Stimulated activated CD8-positive, alpha-beta memory T cell treated with anti-CD3 and anti-CD28 coated beads, Interleukin-12 subunit alpha, Interleukin-12 subunit beta, amount 100 ng/mL, for 24 hours (primary cell): ENCODE results near the gene NLRX1.
"Not testable (repeated sequence)": the region's sequence is repeated elsewhere in the genome, so short reads cannot be mapped to it uniquely, and the experiment has no call there.

Experiments
- DNase-seq: peaks from one replicate; pipeline ENCODE4 v3.0.0-alpha.2; 2020; ENCODE audit errors: extremely low read depth

The NLRX1 gene

DNA sequence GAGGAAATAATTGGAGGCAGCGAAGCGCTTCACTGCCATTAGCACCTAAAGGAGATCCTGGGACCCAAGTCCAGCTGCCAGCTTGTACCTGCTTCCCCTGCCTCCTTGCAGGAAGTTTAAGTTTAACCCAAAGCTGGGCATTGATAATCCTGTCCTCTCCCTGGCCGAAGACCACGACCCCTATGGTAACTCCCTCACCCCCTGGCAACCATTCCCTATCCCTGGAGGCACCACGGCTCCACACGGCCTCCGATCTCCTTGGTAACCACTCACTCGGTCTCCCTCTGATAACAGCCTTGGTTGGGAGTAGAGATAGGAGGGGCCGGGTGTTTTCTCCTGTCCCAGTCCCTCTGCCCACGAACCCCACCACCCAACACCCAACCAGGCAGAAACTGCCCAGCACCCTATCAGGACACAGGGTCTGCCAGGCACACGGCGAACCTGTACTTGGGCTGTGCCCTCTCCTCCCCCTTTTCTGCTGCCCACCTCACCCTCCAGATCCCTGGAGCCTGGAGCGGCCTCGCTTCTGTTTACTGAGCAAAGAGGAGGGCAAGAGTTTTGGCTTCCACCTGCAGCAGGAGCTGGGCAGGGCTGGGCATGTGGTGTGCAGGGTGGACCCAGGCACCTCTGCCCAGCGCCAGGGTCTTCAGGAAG lies 17.6 kb downstream of the NLRX1 start:
- DNase-seq: no peak

DNA sequence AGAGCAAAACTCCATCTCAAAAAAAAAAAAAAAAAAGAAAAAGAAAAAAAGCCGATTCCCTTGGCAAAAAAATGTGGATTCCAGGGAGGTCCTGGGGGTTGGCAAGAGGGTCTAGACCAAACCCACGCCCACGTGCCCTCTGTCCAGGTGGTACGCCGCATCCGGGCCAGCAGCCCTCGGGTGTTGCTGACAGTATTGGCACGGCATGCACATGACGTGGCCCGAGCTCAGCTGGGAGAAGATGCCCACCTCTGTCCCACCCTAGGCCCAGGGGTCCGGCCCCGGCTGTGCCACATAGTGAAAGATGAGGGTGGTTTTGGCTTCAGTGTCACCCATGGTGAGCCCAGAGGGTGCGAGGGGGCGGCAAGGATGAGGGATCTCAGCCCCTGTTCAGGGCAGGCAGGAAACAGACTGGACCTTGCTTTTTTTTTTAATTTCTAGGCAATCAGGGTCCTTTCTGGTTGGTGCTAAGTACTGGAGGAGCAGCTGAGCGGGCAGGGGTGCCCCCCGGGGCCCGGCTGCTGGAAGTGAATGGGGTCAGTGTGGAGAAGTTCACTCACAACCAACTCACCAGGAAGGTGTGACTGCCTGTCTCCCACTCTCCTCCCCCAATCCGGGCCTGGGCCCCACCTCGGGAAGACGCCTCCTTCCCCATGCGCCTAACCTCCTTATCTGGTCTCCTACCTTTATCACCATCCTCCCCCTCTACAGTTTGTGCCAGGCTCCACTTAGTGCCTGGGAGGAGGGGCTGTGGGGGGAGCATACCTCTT lies 18.8 kb downstream of the NLRX1 start:
- DNase-seq: no peak

DNA sequence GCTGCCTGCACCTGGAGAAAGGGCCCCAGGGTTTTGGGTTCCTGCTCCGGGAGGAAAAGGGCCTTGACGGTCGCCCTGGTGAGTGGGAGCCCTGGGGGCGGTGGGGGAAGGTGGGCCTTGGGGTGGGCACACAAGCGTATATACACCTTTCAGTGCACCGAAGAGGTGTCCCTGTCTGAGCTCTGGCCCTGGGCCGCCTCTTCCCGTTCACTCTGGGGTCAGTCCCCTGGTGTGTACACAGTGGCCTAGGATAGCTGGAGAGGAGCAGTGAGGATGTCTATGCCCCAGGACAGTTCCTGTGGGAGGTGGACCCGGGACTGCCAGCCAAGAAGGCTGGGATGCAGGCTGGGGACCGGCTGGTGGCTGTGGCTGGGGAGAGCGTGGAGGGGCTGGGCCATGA lies 19.5 kb downstream of the NLRX1 start:
- DNase-seq: no peak

DNA sequence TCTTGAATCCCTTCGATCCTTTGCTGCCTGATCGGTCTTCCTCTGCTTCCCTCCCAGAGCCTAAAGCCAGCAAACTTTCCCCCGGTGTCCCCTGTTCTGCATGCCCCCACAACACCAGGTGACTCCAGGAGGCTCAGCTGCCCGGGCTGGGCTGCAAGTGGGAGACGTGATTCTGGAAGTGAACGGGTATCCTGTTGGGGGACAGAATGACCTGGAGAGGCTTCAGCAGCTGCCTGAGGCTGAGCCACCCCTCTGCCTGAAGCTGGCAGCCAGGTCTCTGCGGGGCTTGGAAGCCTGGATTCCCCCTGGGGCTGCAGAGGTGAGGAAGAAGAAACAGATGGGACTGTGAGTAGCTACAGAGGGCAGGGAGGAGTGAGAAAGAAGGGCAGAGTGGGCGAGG lies 20.4 kb downstream of the NLRX1 start:
- DNase-seq: no peak

DNA sequence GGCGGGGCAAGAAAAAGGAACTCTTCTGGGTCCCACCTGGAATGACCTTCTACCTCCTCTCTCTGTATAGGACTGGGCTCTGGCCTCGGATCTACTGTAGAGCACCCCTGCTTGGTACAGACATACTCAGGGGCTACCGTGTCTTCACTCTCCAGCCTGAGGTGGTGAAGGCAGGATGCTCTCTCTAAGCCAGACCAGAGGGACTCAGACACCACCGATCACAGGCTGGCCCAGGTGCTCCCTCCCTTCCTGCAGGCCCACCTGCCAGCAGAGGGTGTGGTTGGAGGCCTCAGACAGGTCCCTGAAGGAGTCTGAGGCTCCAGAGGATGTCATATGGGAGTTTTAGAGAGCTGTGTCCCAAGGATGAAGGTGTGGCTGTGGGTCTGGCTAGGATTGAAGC lies 20.9 kb downstream of the NLRX1 start:
- DNase-seq: no peak

DNA sequence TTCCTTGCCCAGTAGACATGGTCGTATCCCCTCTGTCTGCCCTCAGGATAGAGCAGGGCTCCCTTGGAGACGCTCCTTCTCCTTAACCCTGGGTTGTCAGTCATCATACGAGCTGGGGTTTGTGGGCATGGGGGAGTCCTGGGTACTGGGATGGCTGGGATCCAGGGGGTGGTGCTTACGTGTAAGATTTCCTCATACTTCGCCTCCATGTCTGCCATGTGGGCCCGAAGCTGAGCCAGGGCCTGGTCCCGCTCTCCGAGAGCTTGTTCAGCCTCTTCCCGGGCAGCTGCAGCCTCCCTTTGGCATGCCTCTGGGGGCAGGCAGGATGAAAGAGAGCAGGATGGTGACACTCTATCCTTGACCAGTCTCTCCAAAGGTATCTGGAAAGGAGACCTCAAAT lies 22.0 kb downstream of the NLRX1 start:
- DNase-seq: no peak

DNA sequence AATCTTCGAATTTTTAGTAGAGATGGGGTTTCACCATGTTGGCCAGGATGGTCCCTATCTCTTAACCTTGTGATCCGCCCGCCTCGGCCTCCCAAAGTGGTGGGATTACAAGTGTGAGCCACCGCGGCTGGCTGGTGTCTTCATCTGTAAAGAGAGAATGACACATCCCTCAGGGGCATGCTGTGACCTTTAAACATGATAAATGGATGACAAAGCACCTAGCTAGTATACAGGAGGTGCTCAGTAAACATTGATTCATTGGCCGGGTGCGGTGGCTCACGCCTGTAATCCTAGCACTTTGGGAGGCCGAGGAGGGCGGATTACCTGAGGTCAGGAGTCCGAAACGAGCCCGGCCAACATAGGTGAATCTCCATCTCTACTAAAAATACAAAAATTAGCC lies 22.7 kb downstream of the NLRX1 start:
- not testable (repeated sequence) for DNase-seq

DNA sequence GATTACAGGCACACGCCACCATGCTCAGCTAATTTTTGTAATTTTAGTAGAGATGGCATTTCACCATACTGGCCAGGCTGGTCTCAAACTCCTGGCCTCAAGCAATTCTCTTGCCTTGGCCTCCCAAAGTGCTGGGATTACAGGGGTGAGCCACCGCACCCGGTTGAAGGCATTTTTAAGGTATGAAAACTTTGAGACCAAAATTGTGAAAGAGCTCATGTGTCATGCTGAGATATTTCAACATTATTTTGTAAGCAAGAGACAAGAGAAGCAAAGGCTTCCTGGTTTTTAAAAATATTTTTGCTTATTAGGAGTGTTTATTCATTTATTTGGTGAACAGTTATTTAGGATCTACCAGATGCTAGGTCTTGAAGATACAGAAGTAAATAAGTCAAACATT lies 23.6 kb downstream of the NLRX1 start:
- no peak for DNase-seq

DNA sequence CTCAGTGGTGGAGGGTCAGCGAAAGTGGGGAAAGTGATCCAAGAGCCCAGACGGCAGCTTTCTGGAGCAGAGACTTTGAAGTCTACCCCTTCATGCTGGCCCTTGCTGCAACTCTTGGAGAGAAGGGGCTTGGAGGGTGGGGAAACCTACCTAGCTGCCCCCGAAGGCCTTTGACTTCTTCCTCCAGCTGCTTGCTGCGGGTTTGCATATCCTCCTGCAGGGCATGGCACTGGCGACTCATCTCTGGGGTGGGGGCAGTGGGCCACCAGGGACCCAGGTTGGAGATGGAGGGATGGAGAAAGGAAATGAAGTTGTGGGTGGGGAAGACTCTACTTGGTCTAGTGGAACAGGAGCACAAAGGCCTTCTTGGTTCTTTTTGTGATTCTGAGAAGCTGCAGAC lies 24.5 kb downstream of the NLRX1 start:
- no peak for DNase-seq

DNA sequence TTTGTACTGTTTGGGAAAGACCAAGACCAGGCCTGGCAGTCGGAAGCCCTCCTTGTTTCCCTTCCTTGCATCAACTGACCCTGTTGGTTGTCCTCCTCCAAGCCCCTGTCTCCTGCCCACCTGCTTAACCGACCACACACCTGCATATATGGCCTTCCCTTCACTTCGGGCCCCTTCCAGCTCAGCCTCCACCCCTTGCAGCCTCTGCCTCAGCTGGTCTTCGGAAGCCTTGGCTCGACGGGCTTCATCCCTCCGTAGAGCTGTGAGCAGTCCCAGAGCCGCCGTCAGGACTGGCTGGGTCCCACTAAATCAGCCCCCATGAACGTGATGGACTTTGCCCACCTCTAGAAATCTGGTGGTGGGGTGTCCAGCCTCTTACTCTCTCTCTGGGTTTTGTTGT lies 25.1 kb downstream of the NLRX1 start:
- no peak for DNase-seq

DNA sequence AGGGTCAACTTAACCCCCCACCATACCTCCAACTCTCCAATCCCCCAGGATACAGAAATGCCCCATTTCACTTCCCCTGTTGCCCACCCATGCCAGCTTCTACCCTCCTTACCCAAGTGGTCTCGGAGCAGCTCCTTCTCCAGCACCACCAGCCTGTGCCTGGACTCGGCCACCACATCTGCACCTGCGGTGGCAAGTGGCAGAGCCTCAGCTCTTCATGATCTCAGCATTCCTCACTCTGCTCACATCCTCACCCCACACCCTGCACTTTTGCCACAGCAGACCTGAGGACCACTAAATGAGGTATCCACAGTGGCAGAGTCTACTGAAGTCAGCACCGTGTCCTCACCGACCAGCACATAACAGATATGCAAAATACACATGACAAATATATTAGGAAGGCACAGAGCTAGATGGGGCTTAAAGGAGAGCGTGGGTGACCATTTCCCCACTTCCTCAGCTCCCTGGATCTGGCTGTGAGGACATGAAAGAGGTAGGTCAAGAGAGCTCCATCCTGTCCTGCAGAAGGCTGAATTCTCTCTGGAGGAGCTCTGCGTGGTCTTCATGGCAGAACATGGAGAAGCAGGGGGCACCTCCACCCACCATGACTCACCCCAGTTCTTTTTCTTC lies 26.4 kb downstream of the NLRX1 start:
- DNase-seq: no peak

DNA sequence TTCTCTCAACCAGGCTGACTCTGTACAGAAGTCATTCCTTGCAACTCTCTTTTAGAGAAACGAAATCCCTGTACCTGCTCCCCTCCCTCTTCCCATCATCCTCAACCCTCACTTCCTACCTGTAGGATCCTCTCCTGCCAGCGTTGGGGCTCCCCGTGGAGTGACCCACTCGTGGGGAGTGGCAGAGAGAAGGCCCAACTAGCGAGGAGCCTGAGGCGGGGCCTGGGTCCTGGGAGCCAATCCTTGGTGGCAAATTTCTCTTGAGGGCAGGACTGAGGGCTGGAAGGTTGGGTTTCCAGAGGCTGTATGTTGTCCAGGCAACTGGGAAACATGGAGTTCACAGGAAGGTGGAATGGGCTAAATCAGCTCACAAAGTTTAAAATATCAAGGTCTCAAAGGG lies 27.2 kb downstream of the NLRX1 start:
- no peak for DNase-seq

DNA sequence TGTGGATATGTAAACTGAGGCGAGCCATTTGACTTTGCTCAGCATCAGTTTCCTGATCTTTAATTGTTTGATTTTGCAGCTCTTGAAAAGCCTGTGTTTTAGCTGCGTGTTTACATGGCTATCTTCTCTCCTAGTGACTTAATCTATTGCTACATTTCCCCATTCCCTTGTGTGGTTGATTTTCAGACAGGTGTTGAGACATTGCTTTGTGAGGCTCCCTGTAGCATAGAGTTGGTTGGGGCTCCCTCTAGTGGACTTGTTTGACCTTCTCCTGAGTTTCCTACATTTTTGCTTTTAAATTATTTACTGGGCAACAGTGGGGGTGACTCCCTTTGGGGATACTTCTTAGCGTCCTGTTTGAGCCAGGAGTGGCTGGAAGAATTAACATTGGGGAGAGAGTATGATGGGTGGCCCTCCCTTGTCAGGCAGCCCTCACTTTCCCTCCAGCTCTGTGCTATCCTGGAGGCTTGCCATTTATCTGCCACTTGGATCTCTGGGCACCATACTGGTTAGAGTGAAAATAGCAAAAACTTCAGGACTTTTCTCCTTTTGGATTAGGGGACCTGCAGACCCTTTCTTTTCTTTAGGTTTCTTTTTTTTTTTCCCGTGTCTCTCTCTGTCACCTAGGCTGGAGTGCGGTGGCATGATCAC lies 28.4 kb downstream of the NLRX1 start:
- DNase-seq: peak; percentile 31

DNA sequence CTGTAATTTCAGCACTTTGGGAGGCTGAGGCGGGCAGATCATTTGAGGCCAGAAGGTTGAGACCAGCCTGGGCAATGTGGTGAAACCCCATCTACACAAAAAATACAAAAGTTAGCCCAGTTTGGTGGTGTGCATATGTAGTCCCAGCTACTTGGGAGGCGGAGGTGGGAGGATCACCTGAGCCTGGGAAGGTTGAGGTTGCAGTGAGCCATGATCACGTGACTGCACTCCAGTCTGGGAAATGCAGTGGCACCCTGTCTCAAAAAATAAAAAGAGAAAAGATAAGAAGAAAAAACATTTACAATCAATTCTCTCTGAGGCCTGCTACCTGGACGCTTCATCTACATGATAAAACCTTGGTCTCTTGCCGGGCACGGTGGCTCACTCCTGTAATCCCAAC lies 30.4 kb downstream of the NLRX1 start:
- no peak for DNase-seq

DNA sequence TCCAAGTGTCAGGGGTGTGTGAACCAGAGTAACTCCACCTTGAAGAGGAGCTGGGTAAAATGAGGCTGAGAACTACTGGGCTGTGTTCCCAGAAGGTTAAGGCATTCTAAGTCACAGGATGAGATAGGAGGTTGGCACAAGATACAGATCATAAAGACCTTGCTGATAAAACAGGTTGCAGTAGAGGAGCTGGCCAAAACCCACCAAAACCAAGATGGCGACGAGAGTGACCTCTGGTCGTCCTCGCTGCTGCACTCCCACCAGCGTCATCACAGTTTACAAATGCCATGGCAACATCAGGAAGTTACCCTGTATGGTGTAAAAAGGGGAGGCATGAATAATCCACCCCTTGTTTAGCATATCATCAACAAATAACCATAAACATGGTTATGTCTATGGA lies 32.7 kb downstream of the NLRX1 start:
- not testable (repeated sequence) for DNase-seq

DNA sequence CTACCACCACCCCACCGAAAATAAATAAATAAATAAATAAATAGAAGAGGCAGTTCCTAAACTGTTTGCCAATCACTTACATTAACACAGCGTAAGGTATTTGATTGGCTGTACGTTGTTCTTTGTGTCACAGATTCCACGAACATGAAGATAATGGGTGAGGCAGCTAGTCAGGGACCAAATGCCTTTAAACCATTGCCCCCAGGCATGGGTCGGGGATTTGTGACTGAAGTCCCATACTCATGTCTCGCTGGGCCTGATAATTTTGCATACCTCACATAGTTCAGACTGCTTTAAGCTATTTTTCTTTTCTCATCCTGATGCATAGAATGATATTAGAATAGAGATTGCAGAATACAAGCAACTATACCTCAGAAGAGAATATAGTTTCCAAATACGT lies 34.0 kb downstream of the NLRX1 start:
- DNase-seq: no peak

DNA sequence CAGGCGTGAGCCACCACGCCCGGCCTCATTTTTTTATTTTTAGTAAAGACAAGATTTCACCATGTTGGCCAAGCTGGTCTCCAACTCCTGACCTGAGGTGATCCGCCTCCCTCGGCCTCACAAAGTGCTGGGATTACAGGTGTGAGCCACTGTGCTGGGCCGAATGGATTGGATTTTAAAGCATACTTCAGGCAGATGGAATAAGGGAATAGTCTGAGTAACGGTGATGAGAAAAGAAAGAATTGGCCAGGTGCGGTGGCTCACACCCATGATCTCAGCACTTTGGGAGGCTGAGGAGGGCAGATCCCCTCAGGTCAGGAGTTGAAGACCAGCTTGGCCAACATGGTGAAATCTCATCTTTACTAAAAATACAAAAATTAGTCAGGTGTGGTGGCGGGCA lies 35.5 kb downstream of the NLRX1 start:
- DNase-seq: no peak

DNA sequence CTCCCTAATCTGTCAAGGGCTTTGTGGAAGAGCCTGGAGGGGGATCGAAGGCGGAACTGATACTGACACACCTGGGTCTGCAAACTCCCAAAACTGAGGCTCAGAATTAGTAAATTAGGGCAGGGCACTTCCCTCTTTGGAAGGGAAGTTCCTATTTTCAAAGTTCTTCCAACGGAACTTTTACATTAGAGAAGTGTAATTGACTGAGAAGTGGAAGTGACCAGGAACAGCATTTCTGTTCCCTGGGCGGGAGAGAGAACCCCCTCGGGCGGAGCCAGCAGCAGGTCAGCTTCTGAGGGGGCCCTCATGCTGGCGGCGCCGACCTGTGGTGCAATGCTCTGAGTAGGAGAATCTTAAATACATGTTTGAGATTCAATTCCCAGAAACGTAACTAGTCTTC lies 36.6 kb downstream of the NLRX1 start:
- no peak for DNase-seq

DNA sequence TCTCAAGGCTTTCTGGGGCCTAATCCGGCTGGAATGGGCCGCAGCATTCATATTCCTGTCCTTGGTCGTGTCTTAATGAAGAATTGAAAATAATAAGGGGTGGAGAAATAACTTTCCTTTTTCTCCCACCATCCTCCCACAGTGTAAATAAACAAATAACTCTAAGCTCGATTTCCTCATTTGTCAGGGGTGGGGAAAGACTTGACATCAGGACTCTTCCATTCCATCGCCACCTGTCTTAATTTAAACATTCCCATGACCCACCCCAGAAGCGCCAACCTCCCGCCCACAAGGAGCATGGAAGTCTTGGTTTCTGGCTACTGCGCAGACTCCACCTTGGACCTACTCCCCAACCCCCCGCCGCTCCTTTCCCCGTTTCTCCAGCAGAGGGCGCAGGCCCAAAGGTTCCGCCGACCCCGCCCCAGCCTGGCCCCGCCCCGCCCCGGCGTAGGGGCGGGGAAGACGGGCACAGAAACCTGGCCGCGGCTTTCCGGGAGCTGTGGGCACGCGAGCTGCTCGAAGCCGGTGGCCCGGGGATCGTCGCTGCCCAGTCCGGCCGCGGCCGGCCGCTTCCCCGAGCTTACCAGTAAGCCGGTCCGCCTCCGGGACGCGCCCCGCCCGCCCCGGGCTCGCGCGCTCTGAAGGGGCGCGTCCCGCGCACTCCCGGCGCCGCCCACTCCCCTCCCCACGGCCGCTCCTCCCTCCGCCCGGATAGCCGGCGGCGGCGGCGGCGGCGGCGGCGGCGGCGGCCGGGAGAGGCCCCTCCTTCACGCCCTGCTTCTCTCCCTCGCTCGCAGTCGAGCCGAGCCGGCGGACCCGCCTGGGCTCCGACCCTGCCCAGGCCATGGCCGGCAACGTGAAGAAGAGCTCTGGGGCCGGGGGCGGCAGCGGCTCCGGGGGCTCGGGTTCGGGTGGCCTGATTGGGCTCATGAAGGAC lies 37.3 kb downstream of the NLRX1 start, which contains the start of gene CBL:
CBL (plus strand) TSS at position 766 of the 937 bp plus-strand sequence; CDS start at position 845, 79 bp downstream.
- peak; percentile 86 for DNase-seq

DNA sequence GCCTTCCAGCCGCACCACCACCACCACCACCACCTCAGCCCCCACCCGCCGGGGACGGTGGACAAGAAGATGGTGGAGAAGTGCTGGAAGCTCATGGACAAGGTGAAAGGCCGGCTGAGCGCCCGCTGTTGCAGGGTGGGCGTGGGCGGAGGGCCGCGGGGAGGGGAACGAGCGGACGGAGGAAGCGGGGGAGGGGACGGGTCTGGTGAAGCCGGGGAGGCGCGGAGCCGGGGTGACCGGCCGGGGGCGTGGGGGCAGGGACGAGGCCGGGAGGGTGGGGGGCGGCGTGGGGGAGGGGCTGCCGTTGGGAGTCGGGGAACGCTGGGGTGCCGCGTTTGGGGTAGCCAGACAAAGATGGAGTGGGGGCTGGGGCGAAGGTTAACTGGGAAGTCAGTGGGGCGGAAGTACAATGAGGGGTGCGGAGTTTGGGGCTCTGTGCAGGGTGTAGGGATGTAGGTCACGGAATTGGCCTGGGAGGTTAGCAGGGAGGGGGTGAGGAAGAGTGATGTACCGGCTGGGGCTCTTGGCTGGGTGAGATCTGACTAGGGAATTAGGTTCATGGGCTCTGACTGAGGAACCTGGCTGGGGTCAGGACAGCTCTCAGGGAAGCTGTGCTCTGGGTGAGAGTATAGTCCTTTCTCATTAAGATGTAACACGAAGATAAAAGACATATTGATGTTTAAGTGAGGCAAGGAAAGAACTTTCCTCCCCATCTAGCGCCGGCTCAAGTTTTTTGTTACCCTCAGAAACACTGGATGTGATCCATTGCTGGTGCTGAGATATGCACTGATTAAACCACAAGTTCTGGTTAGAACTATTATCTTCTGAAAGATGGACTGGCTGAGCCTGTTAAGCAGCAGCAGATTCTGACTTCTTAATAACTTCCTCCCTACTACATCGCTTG lies 38.2 kb downstream of the NLRX1 start:
- peak; percentile 10 for DNase-seq
